ENCODE measurements around the gene TMEM150B. TPM values are rescaled to one million over a fixed set of nuclear protein-coding genes. Genes with fewer than 3 reads are reported as not detected.

TMEM150B gene
- total RNA-seq, 6 experiments from 2014 or later: 1.1 to 5.6 (median 2.2) TPM

- Histone ChIP-seq H3K27ac (no peak overlapping the region), H3K27me3 (peaks cover 0 to 13% of the 10 kb centered on the region in 2 donors), H3K9me3 (no peaks in the 10 kb centered on the region), H3K36me3 (no peaks in the 10 kb centered on the region), H3K4me1 (no peaks in the 10 kb centered on the region), H3K4me3 (no peak overlapping the region)
- no peak for DNase-seq
- intact Hi-C loops (cut with DNase I): no loop called here
- WGBS (ENCODE audit: insufficient coverage, low coverage, low lambda C conversion rate, missing lambda C conversion rate): 92% methylated on average over 2 of the region's 3 CpGs
- TF ChIP-seq POLR2A (IDR thresholded peaks at IDR 0.05) (no peak), CTCF (IDR thresholded peaks at IDR 0.05) (no peak)
- ATAC-seq: no peak
These were observed 41.6 kb upstream of the TMEM150B start for GRCh38 chr19:55366790-55367189.

- no peak overlapping the region for H3K27ac ChIP-seq
- no peak for TF ChIP-seq POLR2A (IDR thresholded peaks at IDR 0.05)
- TF ChIP-seq CTCF (IDR thresholded peaks at IDR 0.05): no peak
- H3K4me3 ChIP-seq: no peak overlapping the region
- DNase-seq: no peak
- peaks cover 0 to 5% of the 10 kb centered on the region in 2 donors for H3K27me3 ChIP-seq
- WGBS (ENCODE audit: insufficient coverage, low coverage, low lambda C conversion rate, missing lambda C conversion rate): 89% methylated on average over 3 of the region's 19 CpGs
- no peaks in the 10 kb centered on the region for H3K9me3 ChIP-seq
- intact Hi-C loops (cut with DNase I): no loop called here
- no peaks in the 10 kb centered on the region for H3K4me1 ChIP-seq
- H3K36me3 ChIP-seq: no peaks in the 10 kb centered on the region
- no peak for ATAC-seq
These were observed 40.8 kb upstream of the TMEM150B start for GRCh38 chr19:55365964-55366363.

- no peak for DNase-seq
- H3K4me1 ChIP-seq: no peaks in the 10 kb centered on the region
- ATAC-seq: no peak
- 76% methylated on average over 2 of the region's 8 CpGs for WGBS (ENCODE audit: insufficient coverage, low coverage, low lambda C conversion rate, missing lambda C conversion rate)
- H3K36me3 ChIP-seq: no peaks in the 10 kb centered on the region
- H3K9me3 ChIP-seq: no peaks in the 10 kb centered on the region
- intact Hi-C loops (cut with DNase I): no loop called here
- TF ChIP-seq CTCF (IDR thresholded peaks at IDR 0.05): no peak
- no peak for TF ChIP-seq POLR2A (IDR thresholded peaks at IDR 0.05)
- H3K27me3 ChIP-seq: peaks cover 0 to 5% of the 10 kb centered on the region in 2 donors
- H3K27ac ChIP-seq: no peak overlapping the region
- H3K4me3 ChIP-seq: no peak overlapping the region
These were observed 40.1 kb upstream of the TMEM150B start for GRCh38 chr19:55365245-55365644.

GRCh38 chr19:55362990-55363716 lies 38.0 kb upstream of the TMEM150B start, which contains the start of gene GARIN5B:
GARIN5B (minus strand) TSS chr19:55363260; CDS start chr19:55363066, 194 bp downstream.
- Histone ChIP-seq H3K4me1 (no peaks in the 10 kb centered on the region), H3K27me3 (no peaks in the 10 kb centered on the region), H3K36me3 (no peaks in the 10 kb centered on the region), H3K27ac (no peak within 1 kb of the TSS), H3K4me3 (no peak within 1 kb of the TSS), H3K9me3 (no peaks in the 10 kb centered on the region)
- DNase-seq (no peak), ATAC-seq (no peak)
- TF ChIP-seq CTCF (IDR thresholded peaks at IDR 0.05) (no peak), POLR2A (IDR thresholded peaks at IDR 0.05) (no peak)
- intact Hi-C loops (cut with DNase I): no loop called here
- WGBS (ENCODE audit: insufficient coverage, low coverage, low lambda C conversion rate, missing lambda C conversion rate): 90% methylated on average over 10 of the region's 27 CpGs
